Astrocyte of the spinal cord (primary cell): ENCODE measurements around the gene ANKRD53.

Source experiments
- DNase-seq: peaks from one replicate; pipeline ENCODE4 v3.0.0; 2011; ENCODE audit warnings: low read depth, low spot score
- H3K4me3 ChIP-seq: 2 replicates; pipeline ENCODE4 v1.5.1; 2011; ENCODE audit warnings: low read depth, mild to moderate bottlenecking, low read length, moderate library complexity
- CTCF ChIP-seq: IDR thresholded peaks from 2 replicates; pipeline ENCODE4 v1.5.1; 2012; ENCODE audit warnings: low read depth, mild to moderate bottlenecking, low read length, inconsistent platforms
- in situ Hi-C: cut with HindIII; loops from 2 replicates; pipeline ENCODE4 v1.10.0; 2017; ENCODE audit warnings: low sequenced_read_pairs

ANKRD53 gene

GRCh38 chr2:70935468-70936164, 42.8 kb upstream of the ANKRD53 start, which contains the start of gene ATP6V1B1:
ATP6V1B1 (plus strand) TSS chr2:70935900; CDS start chr2:70935955, 55 bp downstream.
- TF ChIP-seq CTCF: no peak
- in situ Hi-C loops: no loop called here

GRCh38 chr2:70936165-70936978, 42.1 kb upstream of the ANKRD53 start:
- no peak for TF ChIP-seq CTCF
- no peak for DNase-seq
- H3K4me3 ChIP-seq: no peak overlapping the region
- in situ Hi-C loops: no loop called here

More at GRCh38 chr2:70935468-70936164, 42.8 kb upstream of the ANKRD53 start, which contains the start of gene ATP6V1B1:
- no peak for DNase-seq
- no peak within 1 kb of the TSS for H3K4me3 ChIP-seq

- DNase-seq: no peak
- in situ Hi-C loops: no loop called here
- H3K4me3 ChIP-seq: no peak overlapping the region
- TF ChIP-seq CTCF: no peak
Observed at GRCh38 chr2:70936979-70937811, 41.2 kb upstream of the ANKRD53 start.

GRCh38 chr2:70937866-70938585, 40.4 kb upstream of the ANKRD53 start:
- TF ChIP-seq CTCF: no peak
- H3K4me3 ChIP-seq: no peak overlapping the region
- DNase-seq: no peak
- in situ Hi-C loops: no loop called here

- H3K4me3 ChIP-seq: no peak overlapping the region
- TF ChIP-seq CTCF: no peak
- in situ Hi-C loops: no loop called here
- no peak for DNase-seq
Observed at GRCh38 chr2:70938586-70938950, 39.9 kb upstream of the ANKRD53 start.
